Activated CD8-positive, alpha-beta memory T cell treated with anti-CD3 and anti-CD28 coated beads, Interleukin-2, amount 50 U/mL, for 1 hour (primary cell): Measurements from ENCODE around the gene IMPA2.
"Not testable (repeated sequence)": the region's sequence is repeated elsewhere in the genome, so short reads cannot be mapped to it uniquely, and the experiment has no call there.

Experiments
- DNase-seq: peaks from one replicate; pipeline ENCODE4 v3.0.0-alpha.2; 2020; ENCODE audit errors: extremely low read depth

Gene IMPA2

DNA sequence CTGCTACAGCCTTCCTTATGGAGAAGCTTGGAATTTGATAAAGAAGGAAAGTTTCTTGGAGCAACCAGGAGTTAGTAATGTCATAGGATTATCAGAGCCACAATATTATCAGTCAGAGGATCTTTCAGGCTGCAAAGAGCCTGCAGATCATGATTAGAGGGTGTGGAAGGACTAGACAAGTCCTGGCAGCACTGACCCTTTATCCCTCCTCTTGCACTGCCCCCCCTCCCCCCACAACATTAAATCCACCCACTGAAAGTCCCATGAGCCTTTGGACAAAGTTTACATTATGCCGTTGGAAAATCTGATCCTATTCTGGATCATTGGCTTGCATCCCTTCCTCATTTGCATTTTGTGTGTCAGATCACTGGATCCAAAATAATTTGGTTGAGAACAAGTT, 18.7 kb upstream of the IMPA2 start:
- DNase-seq = no peak

DNA sequence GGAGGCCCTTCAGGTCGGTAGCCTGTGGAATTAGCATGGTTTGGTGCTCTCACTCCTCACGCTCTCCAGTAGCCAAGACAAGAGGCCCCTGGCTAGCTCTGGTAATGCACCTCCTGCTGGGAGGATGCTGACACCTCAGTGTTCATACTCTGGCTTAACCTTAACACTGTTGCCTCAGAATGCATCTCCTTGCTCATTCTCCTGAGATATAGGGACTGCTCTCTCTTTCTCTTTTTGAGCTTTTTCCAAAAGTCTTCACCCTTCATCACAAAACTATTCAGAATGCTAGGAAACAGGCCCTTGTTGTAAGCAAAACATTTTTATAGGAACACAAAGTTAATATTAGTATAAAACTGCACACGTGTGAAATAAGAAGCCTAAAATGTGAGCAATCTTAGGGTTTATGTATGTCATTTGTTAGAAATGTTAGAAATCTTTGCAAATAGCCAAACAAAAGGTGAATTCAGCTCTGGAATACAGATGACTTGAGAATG, 17.3 kb upstream of the IMPA2 start:
- no peak for DNase-seq

DNA sequence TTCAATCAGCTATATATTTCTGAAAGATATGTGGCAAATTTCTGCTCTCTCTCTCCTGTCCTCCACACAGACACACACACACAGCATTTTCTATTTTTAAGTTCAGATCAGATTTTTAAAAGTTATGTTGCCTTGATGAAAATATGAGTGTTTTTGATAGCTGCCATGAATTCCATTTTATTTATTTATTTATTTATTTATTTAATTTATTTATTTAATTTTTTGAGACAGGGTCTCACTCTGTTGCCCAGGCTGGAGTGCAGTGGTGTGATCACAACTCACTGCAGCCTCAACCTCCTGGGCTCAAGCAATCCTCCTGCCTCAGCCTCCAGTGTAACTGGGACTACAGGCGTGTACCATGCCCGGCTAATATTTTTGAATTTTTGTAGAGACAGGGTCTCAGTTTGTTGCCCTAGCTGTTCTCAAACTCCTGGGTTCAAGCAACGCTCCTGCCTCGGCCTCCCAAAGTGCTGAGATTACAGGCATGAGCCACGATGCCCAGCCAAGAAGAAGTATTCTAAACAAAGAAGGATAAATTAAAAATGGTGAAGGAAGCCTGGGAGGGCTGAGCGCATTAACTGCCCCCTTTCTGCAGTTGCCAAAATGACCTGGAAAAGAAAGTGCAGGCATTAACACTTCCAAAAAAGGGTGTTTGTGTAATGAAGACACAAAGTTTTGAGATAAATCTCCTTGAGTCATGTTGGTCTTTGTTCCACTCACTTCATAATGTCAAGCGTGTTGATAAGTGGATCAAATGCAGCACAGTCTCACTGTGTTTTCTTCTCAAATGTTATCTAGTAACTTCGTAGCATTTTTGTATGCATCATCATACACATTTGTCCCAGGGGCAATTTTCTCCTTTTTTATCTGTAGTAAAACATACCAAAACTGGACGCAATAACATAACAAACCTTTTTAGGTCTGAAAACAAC, 11.1 kb upstream of the IMPA2 start:
- DNase-seq = no peak

DNA sequence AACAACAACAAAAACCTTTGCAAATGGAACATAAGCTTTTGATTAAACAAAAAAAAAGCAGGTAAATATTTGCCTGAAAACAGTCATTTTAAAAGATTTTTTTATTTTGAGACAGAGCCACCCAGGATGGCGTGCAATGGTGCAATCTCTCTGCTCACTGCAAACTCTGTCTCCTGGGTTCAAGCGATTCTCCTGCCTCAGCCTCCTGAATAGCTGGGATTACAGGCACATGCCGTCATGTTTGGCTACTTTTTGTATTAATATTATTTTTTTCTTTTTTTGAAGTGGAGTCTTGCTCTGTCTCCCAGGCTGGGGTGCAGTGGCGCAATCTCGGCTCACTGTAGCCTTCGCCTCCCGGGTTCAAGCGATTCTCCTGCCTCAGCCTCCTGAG, 10.5 kb upstream of the IMPA2 start:
- DNase-seq = not testable (repeated sequence)

DNA sequence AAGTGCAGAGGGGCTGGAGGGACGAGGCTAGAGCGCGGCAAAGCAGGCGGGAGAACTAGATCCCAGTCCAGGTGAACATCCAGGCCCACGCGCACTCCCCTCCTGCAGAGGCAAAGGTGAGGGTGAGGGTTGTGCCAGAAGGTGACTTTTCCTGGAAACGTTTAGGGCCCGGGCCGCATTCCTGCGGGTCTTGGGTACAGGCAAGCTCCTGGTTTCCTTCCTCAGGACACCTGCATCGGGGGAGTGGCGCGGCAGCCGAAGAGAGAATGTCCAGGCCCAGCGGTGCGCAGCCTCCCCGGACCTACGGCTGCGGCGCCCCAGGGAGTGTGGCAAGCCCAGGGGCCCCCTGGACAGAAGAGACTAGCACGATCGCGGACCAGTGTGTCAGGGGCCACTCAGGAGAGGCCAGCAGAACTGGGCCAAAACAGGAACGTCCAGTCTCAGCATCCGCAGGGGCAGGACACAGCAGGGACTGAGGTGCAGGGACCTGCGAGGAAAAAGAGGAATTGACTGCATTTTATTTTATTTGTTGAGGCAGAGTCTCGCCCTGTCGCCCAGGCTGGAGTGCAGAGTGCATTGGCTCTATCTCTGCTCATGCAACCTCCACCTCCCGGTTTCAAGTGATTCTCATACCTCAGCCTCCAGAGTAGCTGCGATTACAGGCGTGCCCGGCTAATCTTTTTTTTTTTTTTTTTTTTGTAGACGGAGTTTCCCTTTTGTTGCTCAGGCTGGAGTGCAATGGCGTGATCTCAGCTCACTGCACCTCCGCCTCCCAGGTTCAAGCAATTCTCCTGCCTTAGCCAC, 8.7 kb upstream of the IMPA2 start:
- DNase-seq = no peak

DNA sequence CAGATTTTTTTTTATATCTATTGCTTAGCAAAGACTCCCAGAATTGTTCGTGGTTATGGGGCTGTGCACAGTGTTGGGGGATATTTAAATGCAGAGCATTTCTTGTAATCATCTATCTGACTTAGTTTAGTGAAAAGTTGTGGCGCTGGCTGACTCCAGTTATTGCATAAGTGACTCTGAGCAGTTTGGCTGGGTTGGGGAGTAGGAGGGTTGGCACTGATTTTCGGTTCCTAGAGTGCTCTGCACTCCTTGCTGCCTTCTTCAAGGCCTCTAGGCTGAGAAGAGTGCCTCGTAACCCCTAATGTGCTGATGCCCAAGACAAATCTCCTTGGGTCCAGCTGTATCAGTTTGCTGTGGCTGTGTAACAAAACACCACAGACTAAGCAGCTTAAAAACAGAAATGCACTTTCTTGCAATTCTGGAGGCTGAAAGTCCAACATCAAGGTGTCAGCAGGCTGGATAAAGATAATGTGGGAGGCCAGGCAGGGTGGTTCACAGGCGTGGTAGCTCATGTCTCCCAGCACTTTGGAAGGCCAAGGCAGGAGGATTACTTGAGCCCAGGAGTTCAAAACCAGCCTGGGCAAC, 6.5 kb upstream of the IMPA2 start:
- DNase-seq = no peak

DNA sequence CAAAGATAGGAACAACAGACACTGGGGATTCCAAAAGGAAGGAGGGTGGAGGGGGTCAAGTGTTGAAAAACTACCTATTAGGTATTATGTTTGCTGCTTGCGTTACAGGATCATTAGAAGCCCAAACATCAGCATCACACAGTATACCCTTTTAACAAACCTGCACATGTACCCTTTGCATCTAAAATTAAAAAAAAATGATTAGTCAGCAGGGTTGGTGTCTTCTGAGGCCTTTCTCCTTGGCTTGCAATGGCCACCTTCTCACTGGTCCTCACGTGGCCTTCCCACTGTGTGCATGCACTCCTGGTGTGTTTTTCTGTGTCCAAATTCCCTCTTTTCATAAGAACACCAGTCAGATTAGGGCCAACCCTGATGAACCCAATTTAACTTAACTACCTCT, 5.6 kb upstream of the IMPA2 start:
- DNase-seq = no peak

DNA sequence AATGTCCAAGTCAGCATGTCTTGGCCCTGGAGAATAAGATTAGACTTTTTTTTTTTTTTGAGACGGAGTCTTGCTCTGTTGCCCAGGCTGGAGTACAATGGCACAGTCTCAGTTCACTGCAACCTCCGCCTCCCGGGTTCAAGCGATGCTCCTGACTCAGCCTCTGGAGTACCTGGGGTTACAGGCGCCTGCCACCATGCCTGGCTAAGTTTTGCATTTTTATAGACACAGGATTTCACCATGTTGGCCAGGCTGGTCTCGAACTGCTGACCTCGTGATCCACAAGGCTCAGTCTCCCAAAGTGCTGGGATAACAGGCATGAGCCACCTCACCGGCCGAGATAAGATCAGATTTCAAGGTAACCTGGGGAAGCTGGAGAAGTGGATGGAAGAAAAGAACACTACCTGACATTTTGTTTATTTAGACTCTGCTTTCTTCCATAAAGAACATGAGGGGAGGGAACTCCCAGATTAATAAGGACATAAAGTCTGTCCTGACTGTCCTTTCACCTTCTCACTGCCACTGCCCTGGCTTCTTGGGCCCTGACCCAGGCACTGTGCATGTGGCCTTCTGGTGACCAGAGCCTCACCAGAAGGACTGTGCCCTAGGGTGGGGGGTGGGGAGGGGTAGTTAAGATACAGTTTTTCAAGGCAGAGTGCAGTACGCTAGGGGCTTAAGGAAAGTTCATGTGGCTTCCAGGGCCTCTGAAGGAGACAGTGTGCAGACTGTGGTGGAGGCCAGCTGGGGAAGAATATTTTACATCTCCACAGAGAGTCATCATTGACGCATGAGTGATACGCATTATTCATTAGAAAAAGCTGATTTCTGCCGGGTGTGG, 4.8 kb upstream of the IMPA2 start:
- DNase-seq = no peak

DNA sequence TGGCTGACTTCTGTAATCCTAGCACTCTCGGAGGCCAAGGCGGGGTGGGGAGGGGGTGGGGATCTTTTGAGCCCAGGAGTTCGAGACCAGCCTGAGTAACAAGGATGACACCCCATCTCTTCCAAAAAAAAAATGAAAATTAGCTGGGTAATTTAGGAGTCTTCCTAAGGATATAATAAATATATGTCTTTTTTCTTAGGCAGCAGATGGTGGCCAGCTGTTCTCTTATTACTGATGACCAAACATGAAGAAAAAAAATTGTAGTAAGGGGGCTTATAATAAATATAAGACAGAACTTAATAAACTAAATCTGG, 4.2 kb upstream of the IMPA2 start:
- no peak for DNase-seq

DNA sequence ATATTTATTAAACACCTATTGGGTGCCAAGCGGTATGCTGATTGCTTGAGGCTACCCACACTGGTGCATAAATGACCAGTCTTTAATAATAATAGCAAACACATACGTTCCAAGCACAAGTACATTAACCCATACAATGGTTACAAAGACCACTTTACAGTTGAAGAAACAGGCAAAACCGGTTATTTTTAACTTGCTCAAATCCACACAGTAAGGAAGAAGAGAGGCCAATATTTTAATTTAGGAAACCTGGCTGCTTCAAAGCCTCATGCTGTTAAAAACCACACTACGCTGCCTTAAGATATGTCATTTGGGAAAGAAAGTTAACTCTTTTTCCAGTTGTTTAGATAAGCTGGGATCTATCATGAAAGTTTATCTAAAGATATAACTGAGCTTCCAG, 2.4 kb upstream of the IMPA2 start:
- DNase-seq = no peak

DNA sequence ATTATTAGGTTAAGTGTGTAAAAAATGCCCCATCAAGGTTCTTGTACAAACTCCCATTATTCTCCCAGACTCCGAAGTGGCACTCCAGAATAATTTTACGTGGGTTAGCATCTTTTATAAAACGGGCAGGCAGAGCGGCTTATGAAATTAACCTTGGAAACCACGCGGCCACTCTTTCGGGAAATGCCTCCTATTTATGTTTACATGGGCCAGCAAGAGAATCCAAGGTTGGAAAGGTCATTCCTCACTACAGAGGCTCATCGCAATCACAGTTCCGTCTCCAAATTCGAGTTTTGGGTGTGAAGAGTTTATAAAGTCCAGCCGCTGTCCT, 1.2 kb upstream of the IMPA2 start:
- DNase-seq = no peak

DNA sequence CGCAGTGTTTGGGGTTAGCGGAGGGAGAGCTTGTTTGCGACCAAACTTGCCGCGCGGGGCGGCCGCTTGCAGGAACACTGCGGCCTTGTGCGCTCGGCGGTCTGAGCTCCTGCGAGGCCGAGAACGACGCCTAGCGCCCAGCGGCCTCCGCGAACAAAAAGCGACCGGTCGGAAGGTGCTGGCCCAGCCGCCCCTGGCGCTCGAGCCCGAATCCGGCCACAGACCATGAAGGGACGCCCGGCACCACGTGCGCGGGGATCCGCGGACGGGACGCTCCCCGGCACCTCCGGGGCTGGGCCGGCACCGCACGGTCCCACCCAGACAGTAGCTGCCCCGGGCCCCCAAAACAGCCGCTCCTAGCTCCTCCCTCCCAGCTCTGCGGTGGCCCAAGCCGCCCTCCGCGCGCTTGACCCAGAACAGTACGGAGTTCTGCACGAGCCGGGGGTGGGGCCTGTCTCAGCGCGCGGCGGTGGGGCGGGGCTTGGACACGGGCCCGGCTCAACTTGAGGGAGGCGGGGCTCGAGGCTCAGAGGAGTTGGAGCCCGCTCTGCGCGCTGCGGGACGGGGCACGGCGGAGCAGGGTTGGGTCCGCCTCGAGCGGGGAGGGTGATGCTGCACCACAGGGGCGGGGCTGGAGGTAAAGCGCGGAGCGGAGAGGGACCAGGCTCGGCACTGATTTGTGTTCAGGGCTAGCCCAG, 664 bp upstream of the IMPA2 start:
- peak; percentile 84 for DNase-seq

DNA sequence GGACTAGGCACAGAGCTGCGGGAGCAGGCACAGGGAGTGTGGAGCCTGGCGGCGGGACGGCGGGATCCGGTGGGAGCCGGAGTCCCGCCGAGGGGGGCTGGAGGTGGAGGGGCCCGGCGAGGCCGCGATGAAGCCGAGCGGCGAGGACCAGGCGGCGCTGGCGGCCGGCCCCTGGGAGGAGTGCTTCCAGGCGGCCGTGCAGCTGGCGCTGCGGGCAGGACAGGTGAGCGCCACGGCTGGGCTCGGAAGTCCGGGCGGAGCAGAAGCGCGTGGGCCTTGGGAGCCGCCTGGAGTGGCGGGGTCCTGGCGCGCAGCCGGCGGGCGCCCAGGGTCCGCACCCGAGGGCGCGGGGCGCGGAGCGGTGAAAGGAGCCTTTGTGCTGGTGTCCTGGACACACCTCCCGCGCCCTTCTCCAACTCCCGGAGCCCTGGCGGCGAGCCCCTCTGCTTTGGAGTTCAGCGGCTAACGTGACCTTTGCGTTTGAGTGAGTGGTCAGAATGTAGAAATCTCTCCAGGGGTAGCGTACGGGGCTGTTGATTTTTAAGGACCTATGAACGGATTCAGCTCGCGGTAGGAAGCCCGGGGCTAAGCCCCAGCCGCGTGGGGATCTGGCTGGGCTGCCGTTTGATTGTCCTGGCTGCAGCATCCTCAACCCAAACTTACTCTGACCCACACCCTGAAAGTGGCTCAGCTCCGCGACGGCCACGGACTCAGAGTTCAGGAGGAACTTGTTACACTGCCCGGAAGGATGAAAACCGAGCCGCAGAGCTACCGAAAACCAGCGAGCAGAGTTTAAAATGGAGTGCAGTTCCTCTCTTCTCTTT, 448 bp downstream of the IMPA2 start:
- no peak for DNase-seq

DNA sequence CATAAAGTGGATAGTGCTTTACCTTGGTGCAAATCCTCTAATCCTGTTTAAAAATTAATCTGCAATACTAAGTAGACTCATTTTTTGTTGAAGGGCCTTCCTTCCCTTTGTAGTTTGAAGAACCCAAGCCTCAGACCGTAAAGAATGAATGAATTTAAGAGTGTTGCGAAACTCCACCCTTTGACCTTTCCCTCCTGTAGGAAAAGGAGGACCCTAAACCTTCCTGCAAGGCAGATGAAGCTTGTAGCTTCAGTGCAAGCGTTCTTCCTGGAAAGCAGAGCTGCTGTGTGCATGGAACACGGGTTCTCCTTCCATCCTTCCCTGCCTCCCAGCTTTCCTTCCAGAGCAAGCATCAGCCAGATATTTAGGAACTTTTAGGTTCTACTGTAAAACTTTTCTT, 1.7 kb downstream of the IMPA2 start:
- no peak for DNase-seq

DNA sequence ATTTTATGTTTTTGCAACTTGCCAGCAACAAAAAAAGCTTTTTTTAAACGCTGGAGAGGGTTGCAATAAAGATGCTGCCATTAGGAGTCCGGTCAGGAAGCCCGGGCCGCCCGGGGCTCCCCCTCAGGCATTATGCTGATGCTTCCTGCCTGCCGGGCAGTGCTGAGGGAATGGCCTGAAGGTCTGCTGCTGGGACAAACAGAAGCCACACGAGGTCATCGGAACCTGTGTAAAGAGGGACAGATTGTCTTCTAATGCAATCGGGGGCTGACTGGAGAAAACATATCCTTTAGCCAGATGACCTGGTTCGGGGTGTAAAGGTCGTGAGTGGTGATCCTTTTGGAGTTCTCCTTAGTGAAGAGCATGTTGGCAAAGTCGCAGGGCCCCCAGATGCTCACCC, 2.3 kb downstream of the IMPA2 start:
- DNase-seq = no peak

DNA sequence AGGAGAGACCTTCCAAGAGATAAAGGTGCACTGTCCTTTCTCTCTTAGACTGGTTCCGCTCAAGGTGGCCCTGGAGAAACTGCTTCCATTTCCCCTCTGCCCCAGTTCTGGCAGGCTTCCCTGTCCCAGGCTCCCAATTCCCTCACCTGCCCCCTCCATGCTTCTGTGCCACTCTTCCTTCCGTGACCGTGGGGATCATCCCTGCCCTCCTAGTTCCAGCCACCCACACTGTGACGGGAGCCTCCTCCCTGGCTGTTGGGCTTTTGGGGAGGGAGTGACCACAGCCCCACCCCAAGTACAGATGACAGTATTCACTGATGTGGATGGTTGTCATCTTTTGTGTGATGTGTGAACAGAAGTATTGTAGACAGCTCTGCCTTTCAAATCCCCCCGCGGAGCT, 2.8 kb downstream of the IMPA2 start:
- DNase-seq = no peak

DNA sequence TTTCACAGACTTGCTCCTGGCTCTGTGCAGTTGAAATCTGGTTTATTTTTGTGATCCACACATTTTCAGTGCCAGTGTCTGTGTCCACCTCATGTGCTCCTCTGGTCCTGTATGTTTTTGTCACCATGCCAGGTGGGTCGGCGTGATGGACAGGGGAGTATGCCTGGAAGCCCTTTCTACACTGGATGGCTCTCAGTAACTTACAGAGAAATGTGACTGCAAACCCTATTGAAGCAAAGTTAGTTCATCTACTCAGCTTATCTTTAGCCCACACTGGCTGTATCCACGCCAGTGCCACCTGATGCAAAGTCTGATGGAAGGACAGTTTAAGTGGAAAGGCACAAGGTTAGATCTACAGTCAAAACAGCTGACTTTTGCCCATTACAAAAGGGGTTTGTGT, 4.3 kb downstream of the IMPA2 start:
- DNase-seq = no peak

DNA sequence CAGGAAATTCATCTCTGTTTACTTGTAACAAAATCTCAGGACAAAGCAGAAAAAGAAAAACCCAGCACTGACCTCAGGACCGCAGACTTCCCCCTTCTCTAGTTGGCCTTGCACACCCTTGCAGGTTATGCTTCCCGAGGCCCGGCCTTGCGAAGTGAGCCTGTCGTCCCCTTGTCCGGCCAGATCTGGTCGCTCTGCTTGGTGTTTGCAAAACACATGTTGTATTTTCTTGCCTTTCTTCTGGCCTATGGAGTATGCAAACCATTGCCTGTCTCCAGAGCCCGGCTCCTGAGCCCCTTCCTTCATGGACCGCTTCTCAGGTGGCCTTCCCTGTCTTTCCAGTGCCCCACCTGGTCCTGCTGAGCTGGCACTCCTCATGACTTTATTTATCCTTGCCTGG, 4.8 kb downstream of the IMPA2 start:
- DNase-seq = no peak

DNA sequence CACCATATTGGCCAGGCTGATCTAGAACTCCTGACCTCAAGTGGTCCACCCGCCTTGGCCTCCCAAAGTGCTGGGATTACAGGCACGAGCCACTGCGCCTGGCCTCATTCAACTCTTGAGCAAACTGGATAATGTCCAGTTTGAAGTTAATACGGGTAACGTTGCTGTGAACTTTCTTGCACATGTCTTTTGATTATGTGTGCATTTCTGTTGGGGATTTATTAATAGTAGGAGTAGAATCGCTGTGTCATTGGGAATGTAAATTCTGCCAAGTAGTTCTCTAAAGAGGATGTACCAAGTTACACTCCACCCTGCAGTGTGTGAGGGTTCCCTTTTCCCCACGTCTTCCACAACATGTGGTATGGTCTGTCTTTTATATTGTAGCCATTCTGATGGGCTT, 6.2 kb downstream of the IMPA2 start:
- DNase-seq = no peak

DNA sequence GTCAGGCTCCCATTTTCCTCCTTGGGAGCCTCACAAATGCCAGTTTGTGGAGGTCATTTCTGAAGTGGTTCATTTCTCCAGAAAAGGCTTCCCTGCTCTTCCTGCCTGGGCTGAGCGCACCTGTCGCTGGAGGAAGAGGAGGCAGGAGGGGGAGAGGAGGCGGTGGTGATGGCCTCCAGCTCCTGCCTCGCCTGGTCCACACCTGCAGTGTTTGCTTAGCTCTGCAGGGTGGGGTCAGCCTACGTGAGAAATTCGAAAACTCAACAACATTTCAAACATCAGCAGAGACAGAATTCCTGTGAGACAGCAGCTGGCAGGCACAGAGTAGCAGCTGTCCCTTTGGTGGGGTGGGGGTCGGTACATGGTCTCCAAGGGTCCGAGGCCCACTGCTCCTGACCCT, 7.9 kb downstream of the IMPA2 start:
- DNase-seq = no peak
